Measurements from ENCODE around the gene LIPG.

DNA sequence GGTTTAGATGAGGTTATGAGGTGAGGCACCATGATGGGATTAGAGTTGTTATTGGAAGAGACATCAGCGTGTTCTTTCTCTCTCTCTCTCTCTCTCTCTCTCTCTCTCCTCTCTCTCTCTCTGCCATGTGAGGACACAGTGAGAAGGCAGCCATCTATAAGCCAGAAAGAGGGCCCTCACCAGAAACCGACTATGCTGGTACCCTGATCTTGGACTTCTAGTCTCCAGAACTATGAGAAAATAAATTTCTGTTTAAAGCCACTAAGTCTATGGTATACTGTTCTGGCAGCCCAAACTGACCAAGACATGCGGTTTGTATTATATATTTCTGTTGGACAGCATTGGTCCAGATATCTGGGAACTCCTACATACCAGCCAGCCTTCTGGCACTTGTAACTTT lies 3.5 kb upstream of the LIPG start:
- TF ChIP-seq, protein P1, sequence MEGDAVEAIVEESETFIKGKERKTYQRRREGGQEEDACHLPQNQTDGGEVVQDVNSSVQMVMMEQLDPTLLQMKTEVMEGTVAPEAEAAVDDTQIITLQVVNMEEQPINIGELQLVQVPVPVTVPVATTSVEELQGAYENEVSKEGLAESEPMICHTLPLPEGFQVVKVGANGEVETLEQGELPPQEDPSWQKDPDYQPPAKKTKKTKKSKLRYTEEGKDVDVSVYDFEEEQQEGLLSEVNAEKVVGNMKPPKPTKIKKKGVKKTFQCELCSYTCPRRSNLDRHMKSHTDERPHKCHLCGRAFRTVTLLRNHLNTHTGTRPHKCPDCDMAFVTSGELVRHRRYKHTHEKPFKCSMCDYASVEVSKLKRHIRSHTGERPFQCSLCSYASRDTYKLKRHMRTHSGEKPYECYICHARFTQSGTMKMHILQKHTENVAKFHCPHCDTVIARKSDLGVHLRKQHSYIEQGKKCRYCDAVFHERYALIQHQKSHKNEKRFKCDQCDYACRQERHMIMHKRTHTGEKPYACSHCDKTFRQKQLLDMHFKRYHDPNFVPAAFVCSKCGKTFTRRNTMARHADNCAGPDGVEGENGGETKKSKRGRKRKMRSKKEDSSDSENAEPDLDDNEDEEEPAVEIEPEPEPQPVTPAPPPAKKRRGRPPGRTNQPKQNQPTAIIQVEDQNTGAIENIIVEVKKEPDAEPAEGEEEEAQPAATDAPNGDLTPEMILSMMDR (optimal IDR thresholded peaks at IDR 0.05 in 1 of 3, IDR thresholded peaks at IDR 0.05 in 1 of 3, conservative IDR thresholded peaks at IDR 0.05 in 1 of 3; ENCODE audit: extremely low read depth in 1 of 3, insufficient read depth in 2 of 3, low read length in 3 of 3) = no peak
- TF ChIP-seq EZH2 (IDR thresholded peaks at IDR 0.05; ENCODE audit: low read length) = no peak

Measured in keratinocyte (primary cell).